ENCODE data around the gene PRSS21. TPM values are rescaled to one million over a fixed set of nuclear protein-coding genes. Genes with fewer than 3 reads are reported as not detected.

PRSS21 gene
- total RNA-seq, 1 donor, result 0.43 TPM

DNA sequence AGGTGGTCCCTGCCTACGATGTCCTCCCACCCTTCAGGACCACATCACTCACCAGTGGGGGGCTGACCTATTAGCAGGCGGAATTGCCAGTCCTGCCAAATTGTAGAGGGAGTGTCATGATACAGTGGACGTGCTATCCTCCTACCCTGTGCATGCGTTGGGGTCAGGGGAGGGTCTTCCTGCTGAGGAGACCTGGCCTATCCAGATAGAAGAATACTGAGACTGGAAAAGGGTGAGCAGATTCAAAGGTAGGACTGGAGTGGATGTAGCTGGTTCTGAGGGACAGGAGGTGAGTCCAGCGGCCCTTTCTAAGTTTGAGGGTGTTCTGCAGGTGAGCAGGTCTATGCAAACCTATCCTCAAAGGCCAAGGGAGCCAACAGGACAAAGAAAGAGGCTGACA, 10.8 kb upstream of the PRSS21 start:
- H3K4me3 ChIP-seq (ENCODE audit: low read depth, low read length), result no peak overlapping the region
- no peak for DNase-seq (ENCODE audit: low read depth)
- TF ChIP-seq, protein P1, sequence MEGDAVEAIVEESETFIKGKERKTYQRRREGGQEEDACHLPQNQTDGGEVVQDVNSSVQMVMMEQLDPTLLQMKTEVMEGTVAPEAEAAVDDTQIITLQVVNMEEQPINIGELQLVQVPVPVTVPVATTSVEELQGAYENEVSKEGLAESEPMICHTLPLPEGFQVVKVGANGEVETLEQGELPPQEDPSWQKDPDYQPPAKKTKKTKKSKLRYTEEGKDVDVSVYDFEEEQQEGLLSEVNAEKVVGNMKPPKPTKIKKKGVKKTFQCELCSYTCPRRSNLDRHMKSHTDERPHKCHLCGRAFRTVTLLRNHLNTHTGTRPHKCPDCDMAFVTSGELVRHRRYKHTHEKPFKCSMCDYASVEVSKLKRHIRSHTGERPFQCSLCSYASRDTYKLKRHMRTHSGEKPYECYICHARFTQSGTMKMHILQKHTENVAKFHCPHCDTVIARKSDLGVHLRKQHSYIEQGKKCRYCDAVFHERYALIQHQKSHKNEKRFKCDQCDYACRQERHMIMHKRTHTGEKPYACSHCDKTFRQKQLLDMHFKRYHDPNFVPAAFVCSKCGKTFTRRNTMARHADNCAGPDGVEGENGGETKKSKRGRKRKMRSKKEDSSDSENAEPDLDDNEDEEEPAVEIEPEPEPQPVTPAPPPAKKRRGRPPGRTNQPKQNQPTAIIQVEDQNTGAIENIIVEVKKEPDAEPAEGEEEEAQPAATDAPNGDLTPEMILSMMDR (IDR thresholded peaks at IDR 0.05; ENCODE audit: insufficient read depth, low read depth, low read length), result no peak

DNA sequence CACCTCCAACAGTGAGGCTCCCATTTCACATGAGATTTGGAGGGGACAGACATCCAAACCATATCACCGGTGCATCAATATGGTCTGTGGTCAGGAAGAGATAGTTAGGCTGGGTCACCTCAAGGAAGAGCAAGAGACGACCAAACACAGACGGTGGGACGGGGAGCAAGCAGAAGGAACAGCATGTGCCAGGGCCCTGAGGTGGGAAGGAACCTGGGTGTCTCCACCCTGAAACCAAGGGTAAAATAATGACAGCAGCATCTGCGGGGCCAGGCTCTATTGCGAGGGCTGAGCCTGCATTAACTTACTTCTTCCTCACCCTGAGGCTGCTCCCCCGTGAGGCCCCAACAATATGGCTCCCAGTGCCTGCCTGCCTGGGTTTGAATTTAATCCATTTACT, 8.9 kb upstream of the PRSS21 start:
- no peak for DNase-seq (ENCODE audit: low read depth)
- TF ChIP-seq, protein P1 (IDR thresholded peaks at IDR 0.05; ENCODE audit: insufficient read depth, low read depth, low read length), result no peak
- H3K4me3 ChIP-seq (ENCODE audit: low read depth, low read length), result no peak overlapping the region

DNA sequence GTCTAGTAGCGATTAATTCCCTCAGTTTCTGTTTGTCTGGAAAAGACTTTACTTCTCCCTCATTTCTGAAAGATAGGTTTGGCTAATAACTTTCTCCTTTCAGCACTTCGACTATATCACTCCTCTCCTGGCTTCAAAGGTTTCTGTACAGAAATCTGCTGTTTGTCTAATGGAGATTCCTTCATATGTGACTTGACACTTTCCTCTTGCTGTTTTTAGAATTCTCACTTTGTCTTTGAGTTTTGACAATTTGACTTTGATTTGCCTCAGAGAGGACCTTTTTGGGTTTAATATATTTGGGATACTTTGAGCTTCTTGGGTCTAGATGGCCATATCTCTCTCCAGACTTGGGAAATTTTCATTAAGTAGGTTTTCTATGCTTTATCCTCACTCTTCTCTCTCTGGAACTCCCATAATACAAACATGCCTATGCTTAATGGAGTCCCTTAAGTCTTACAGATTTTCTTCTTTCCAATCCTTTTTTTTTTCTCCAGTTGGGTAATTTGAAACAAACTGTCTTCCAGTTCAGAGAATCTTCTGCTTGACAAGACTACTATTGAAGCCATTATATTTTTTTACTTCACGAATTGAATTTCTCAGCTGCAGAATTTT, 7.8 kb upstream of the PRSS21 start:
- no peak for DNase-seq (ENCODE audit: low read depth)
- H3K4me3 ChIP-seq (ENCODE audit: low read depth, low read length), result no peak overlapping the region
- TF ChIP-seq, protein P1 (IDR thresholded peaks at IDR 0.05; ENCODE audit: insufficient read depth, low read depth, low read length), result no peak

DNA sequence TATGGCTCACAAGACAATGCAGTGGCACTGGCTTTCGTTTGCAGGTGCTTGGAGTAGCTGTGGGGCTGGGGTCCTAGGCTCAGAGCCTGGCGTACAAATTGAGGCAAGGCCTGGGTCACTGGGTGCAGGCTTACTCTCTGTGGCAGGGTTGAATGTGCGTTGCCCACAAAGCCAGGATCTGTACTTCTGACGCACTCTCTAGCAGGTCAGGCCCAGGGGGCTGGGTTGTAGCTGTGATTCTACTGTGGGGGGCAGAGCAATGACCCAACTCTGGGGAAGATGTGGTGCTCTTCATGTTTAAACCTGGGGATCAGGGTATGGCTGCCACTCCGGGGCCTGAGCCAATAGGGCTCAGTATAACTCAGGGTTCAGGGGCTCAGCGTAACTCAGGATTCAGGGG, 6.4 kb upstream of the PRSS21 start:
- TF ChIP-seq, protein P1 (IDR thresholded peaks at IDR 0.05; ENCODE audit: insufficient read depth, low read depth, low read length), result no peak
- no peak for DNase-seq (ENCODE audit: low read depth)
- H3K4me3 ChIP-seq (ENCODE audit: low read depth, low read length), result no peak overlapping the region

DNA sequence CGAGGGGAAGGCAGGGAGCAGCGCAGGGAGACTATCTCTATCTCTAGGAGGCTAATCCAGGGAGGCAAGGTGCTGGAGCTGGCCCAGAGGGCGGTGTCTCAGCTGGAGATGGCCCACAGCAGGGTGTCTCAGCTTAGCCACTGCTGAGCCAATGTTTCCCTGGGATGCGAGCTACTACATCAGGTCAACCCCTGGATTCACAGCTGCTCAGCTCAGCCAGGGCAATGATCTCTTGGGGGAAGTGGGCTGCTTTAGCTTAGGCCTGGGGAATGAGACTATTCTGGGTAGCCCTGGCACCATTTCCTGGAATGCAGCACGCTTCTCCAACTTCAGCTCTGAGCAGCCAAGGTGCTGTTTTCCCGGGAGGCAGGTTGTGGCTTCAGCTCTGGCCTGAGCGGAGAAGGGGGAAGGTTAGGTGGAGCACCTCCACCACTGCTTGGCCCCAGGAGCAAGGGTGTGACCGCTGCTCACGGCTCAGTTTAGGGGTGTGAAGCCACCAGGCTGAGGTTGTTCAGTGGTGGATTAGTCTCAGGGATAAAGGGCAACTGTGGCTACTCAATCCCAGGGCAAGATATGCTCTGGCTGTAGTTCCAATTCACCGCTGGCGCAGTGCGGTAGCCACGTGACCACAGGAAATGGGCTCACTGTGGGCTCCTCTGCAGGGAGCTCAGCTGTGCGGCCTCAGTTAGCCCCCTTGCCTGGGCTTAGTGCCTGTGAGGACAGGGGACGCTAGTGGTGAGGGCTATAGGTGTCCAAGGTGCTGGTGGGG, 5.2 kb upstream of the PRSS21 start:
- TF ChIP-seq, protein P1 (IDR thresholded peaks at IDR 0.05; ENCODE audit: insufficient read depth, low read depth, low read length), result no peak
- no peak overlapping the region for H3K4me3 ChIP-seq (ENCODE audit: low read depth, low read length)
- DNase-seq (ENCODE audit: low read depth), result no peak

DNA sequence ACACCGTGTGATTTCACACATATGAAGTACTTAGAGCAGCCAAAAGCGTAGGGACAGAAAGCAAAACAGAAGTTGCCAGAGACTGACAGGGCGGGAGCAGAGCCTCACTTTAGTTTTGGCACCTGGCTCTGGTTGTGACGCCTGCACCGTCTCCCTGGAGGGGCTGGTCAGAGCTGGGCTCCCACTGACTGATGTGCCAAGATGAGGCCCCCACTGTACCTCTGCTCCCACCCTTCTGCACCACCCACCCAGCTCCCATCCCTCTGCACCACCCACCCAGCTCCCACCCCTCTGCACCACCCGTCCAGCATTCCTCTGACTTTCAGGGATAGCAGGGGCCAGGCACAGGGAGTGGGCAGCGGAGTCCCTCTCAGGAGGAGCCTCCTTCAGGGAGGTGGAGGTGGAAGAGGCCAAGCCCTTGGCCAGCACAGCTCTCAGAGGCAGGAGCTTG, 3.2 kb upstream of the PRSS21 start:
- H3K4me3 ChIP-seq (ENCODE audit: low read depth, low read length), result no peak overlapping the region
- TF ChIP-seq, protein P1 (IDR thresholded peaks at IDR 0.05; ENCODE audit: insufficient read depth, low read depth, low read length), result no peak
- no peak for DNase-seq (ENCODE audit: low read depth)
